ENCODE data around the gene UBE2QL1. TPM values are rescaled to one million over a fixed set of nuclear protein-coding genes. Genes with fewer than 3 reads are reported as not detected.

UBE2QL1 gene
- total and polyA plus RNA-seq, 2 of the 8 experiments (the other 6 are each of a cell fraction or from before 2014, with no cell fraction given), result 0.43 to 0.65 TPM

DNA sequence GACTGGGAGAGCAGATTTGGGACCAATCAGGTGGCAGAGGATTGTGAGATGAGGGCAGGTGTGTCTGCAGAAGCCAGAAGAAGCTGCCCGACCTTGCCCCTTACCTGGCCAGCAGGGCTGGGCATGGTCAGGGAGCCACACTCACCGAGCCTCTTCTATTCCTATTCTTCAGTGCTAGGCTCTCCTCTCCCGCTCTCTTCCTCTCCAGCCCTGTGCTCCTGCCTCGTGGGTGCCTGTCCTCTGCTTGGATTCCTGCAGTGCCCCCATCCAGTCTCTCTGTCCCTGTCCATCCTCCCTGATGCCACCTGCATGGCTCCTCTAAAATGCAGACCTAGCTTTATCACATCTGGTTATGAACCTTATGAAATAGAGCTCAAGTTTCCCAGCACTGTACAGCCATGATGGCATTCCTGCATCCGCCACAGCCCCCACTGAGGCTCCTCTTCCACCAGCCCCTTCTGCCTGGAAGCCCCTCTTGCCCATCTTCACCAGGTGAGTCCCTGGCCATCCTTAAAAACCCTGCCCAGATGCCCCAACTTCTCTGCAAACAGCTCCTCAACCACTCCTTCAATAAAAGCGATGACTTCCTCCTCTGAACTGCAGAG, 8.2 kb downstream of the UBE2QL1 start:
- peaks cover 5 to 39% (median 19%) of the 10 kb centered on the region in 4 experiments for H3K27me3 ChIP-seq (replicated peaks in 1 of 4; ENCODE audit: control insufficient read depth in 3 of 4, extremely low read depth in 1 of 4, insufficient read depth in 3 of 4, low read length in 3 of 4)

More for the DNA sequence above, 8.2 kb downstream of the UBE2QL1 start:
- Histone ChIP-seq H3K14ac (ENCODE audit: insufficient read length) (no peak overlapping the region), H2BK15ac (ENCODE audit: low read length) (no peak overlapping the region), H3K4me3 (ENCODE audit: extremely low read depth in 1 of 4, insufficient read depth in 2 of 4, low read depth in 3 of 4, low read length in 4 of 4) (no peak overlapping the region), H2BK120ac (replicated peaks; ENCODE audit: low read depth, low read length) (no peak overlapping the region), H3K56ac (replicated peaks; ENCODE audit: insufficient read length, low read depth, low read length) (no peak overlapping the region), H4K91ac (replicated peaks; ENCODE audit: insufficient read length, low read length) (no peak overlapping the region), H2BK5ac (ENCODE audit: low read depth, low read length) (no peak overlapping the region), H3K18ac (ENCODE audit: extremely low read depth, low read length) (no peak overlapping the region), H3K79me2 (ENCODE audit: control insufficient read depth in 1 of 2, insufficient read depth in 2 of 2, low read length in 2 of 2) (no peaks in the 10 kb centered on the region), H2AK5ac (ENCODE audit: low read depth, low read length) (no peak overlapping the region), H3K9me3 (ENCODE audit: insufficient read depth in 2 of 2, low read depth in 1 of 2, low read length in 1 of 2) (no peaks in the 10 kb centered on the region), H3K4me2 (ENCODE audit: insufficient read depth in 1 of 2, low read depth in 2 of 2, low read length in 2 of 2) (no peak overlapping the region), H3K9ac (replicated peaks in 1 of 4; ENCODE audit: extremely low read depth in 1 of 4, low read depth in 3 of 4, low read length in 3 of 4) (no peak overlapping the region), H4K20me1 (replicated peaks in 1 of 2; ENCODE audit: control insufficient read depth in 1 of 2, insufficient read depth in 2 of 2, low read length in 2 of 2) (peaks cover 0 to 4% of the 10 kb centered on the region in 2 experiments), H3K27ac (ENCODE audit: low read depth, low read length) (no peak overlapping the region), H3K36me3 (ENCODE audit: control insufficient read depth in 2 of 4, insufficient read depth in 4 of 4, low read length in 3 of 4) (no peaks in the 10 kb centered on the region), H3K79me1 (ENCODE audit: low read depth, low read length) (no peaks in the 10 kb centered on the region), H2AFZ (ENCODE audit: low read length) (no peak overlapping the region), H2BK12ac (ENCODE audit: low read depth, low read length) (no peak overlapping the region), H2BK20ac (ENCODE audit: low read length) (no peak overlapping the region), H4K5ac (ENCODE audit: insufficient read length, low read depth, low read length) (no peak overlapping the region), H3K4ac (replicated peaks; ENCODE audit: insufficient read length, low read depth, low read length) (no peak overlapping the region), H3K23me2 (ENCODE audit: low read depth, low read length) (no peaks in the 10 kb centered on the region), H3K23ac (ENCODE audit: insufficient read length) (no peak overlapping the region), H4K8ac (ENCODE audit: extremely low read depth, insufficient read depth, low read length) (no peak overlapping the region), H3K4me1 (replicated peaks in 1 of 4; ENCODE audit: control insufficient read depth in 3 of 4, insufficient read depth in 4 of 4, low read length in 3 of 4) (no peaks in the 10 kb centered on the region)
- no peak for FAIRE-seq
- 93% methylated on average over 6 of the region's 6 CpGs; no CpG with 5 or more reads in 1 of the 2 experiments for WGBS, 2 experiments (ENCODE audit: extremely low coverage in 1 of 2, insufficient coverage in 1 of 2, insufficient read length in 1 of 2, insufficient replicate concordance in 2 of 2, low coverage in 1 of 2, low lambda C conversion rate in 2 of 2, missing lambda C conversion rate in 1 of 2)
- ChIA-PET CTCF (ENCODE audit: partially characterized antibody) (interaction anchor here (0.5 to 2.0 kb wide), 2 partner anchors 23 to 141 kb away, joined by 3 to 4 read pairs; no protein-coding TSS in a partner anchor), POLR2A (ENCODE audit: partially characterized antibody) (interaction anchor here (1.0 kb wide), 1 partner anchor 9 kb away, joined by 3 read pairs; no protein-coding TSS in a partner anchor)
- no peak for TF ChIP-seq YY1 (IDR thresholded peaks at IDR 0.05; ENCODE audit: low read depth, low read length)
- TF ChIP-seq NANOG (IDR thresholded peaks at IDR 0.05; ENCODE audit: insufficient read depth, low read depth, low read length, poor library complexity, severe bottlenecking), result no peak
- no peak for TF ChIP-seq MAFK (IDR thresholded peaks at IDR 0.05; ENCODE audit: low read depth, low read length)
- no peak for TF ChIP-seq RNF2 (IDR thresholded peaks at IDR 0.05; ENCODE audit: borderline replicate concordance, low read depth, low read length, missing control alignments, poor library complexity, severe bottlenecking)
- DNase-seq (ENCODE audit: low read depth in 1 of 2, low spot score in 2 of 2), result no peak

Data from H1 (cell line).